CD4-positive, CD25-positive, alpha-beta regulatory T cell (primary cell): ENCODE data around the gene MTHFD2L. TPM values are rescaled to one million over a fixed set of nuclear protein-coding genes. Genes with fewer than 3 reads are reported as not detected.

Experiments
- ATAC-seq, 2 donors: fragments of 150-1000 bp; cut with Tn5 transposase; one replicate each; pipeline ENCODE4 v1.10.0; 2021; ENCODE audit warnings: low read depth in 2 of 2, moderate number of reproducible peaks in 2 of 2, moderate library complexity in 1 of 2
- DNase-seq, 3 donors: peaks; one replicate each; pipeline versions ENCODE4 v3.0.0 to v3.0.0-alpha.2; 2012 to 2022; ENCODE audit warnings: mixed read lengths in 1 of 3
- H3K27ac ChIP-seq: one replicate; pipeline ENCODE4 v1.7.0; 2013; ENCODE audit warnings: mild to moderate bottlenecking, low read length; ENCODE audit not compliant: insufficient read depth, poor library complexity, severe bottlenecking
- H3K27me3 ChIP-seq: one replicate; pipeline ENCODE4 v1.7.0; 2013; ENCODE audit warnings: low read length; ENCODE audit not compliant: control insufficient read depth, insufficient read depth
- H3K36me3 ChIP-seq: one replicate; pipeline ENCODE4 v1.7.0; 2013; ENCODE audit warnings: mild to moderate bottlenecking, low read length, moderate library complexity; ENCODE audit not compliant: control insufficient read depth, insufficient read depth
- H3K4me1 ChIP-seq: 2 replicates; pipeline ENCODE4 v1.7.0; 2013; ENCODE audit warnings: mild to moderate bottlenecking, low read length; ENCODE audit not compliant: insufficient read depth, control insufficient read depth, poor library complexity, severe bottlenecking
- H3K4me3 ChIP-seq: one replicate; pipeline ENCODE4 v1.7.0; 2013; ENCODE audit warnings: low read depth, mild to moderate bottlenecking, low read length, moderate library complexity
- H3K9me3 ChIP-seq, 2 experiments: 1 replicate in 1 of 2; 2 replicates in 1 of 2; pipeline ENCODE4 v1.7.0; 2013; ENCODE audit warnings: low read length in 2 of 2, mild to moderate bottlenecking in 1 of 2, moderate library complexity in 1 of 2; ENCODE audit not compliant: control insufficient read depth in 2 of 2
- H3K27ac Mint-ChIP-seq, 3 donors: one replicate each; pipeline ENCODE4 v1.8.0; 2020 to 2022; ENCODE audit warnings: mild to moderate bottlenecking in 3 of 3, mixed read lengths in 3 of 3, moderate library complexity in 2 of 3
- H3K27me3 Mint-ChIP-seq: one replicate; pipeline ENCODE4 v1.8.0; 2022; ENCODE audit warnings: mild to moderate bottlenecking, mixed read lengths
- H3K36me3 Mint-ChIP-seq: one replicate; pipeline ENCODE4 v1.8.0; 2020; ENCODE audit warnings: mixed read lengths
- H3K4me1 Mint-ChIP-seq, 4 donors: one replicate each; pipeline ENCODE4 v1.8.0; 2020 to 2022; ENCODE audit warnings: mixed read lengths in 4 of 4, mild to moderate bottlenecking in 1 of 4
- H3K4me3 Mint-ChIP-seq, 4 donors: one replicate each; pipeline ENCODE4 v1.8.0; 2020 to 2022; ENCODE audit warnings: mild to moderate bottlenecking in 4 of 4, mixed read lengths in 4 of 4, moderate library complexity in 3 of 4
- H3K9me3 Mint-ChIP-seq, 7 donors: one replicate each; pipeline ENCODE4 v1.8.0; 2020 to 2022; ENCODE audit warnings: mixed read lengths in 7 of 7, mild to moderate bottlenecking in 3 of 7, moderate library complexity in 2 of 7
- polyA plus RNA-seq, 4 donors: library from polyadenylated mRNA; unstranded; fragments of 300-500 nt; fragmentation: Illumina TruSeq; gene quantifications; one replicate each; pipeline ENCODE4 v1.2.3, GENCODE V29; 2021
- total RNA-seq: library from RNA; stranded (reverse); gene quantifications from one replicate; pipeline ENCODE4 v1.2.3, GENCODE V29; 2022

Gene MTHFD2L
- total and polyA plus RNA-seq, 5 donors from 2014 or later: 2.3 to 6.9 (median 3.9) TPM

DNA sequence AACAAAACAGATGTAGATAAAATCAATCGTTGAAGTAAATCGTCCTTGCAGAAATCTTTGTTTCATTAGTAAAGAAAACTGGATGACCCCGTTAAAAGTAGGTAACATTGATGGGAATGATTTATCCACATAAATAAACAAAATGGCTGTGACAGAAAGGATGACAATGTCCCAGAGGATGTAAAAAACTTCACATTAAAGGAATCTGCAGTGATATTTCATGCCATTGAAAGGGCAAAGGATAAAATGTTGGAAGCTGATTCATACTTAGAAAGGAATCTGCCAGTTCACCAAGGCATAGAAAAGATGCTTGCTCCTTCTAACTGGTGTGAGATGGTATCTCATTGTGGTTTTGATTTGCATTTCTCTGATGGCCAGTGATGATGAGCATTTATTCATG, 126.1 kb downstream of the MTHFD2L start:
- Histone ChIP-seq H3K27ac (no peak overlapping the region), H3K9me3 (no peaks in the 10 kb centered on the region), H3K4me1 (no peaks in the 10 kb centered on the region), H3K4me3 (no peak overlapping the region), H3K36me3 (no peaks in the 10 kb centered on the region), H3K27me3 (no peaks in the 10 kb centered on the region)
- DNase-seq (no peak), ATAC-seq (no peak)
- Mint-ChIP-seq H3K4me1 (no peaks in the 10 kb centered on the region), H3K27me3 (no peaks in the 10 kb centered on the region), H3K36me3 (peaks cover 4% of the 10 kb centered on the region), H3K9me3 (no peaks in the 10 kb centered on the region), H3K27ac (no peak overlapping the region), H3K4me3 (no peak overlapping the region)

- Mint-ChIP-seq H3K27ac (no peak overlapping the region), H3K4me1 (no peaks in the 10 kb centered on the region), H3K27me3 (no peaks in the 10 kb centered on the region), H3K36me3 (peaks cover 4% of the 10 kb centered on the region), H3K4me3 (no peak overlapping the region), H3K9me3 (peaks cover 0 to 12% (median 0%) of the 10 kb centered on the region in 7 donors)
- H3K27me3 ChIP-seq: no peaks in the 10 kb centered on the region
- H3K4me3 ChIP-seq: no peak overlapping the region
- no peak for ATAC-seq
- DNase-seq: no peak
- H3K9me3 ChIP-seq: no peaks in the 10 kb centered on the region
- no peak overlapping the region for H3K27ac ChIP-seq
- no peaks in the 10 kb centered on the region for H3K36me3 ChIP-seq
- no peaks in the 10 kb centered on the region for H3K4me1 ChIP-seq
These were observed 129.2 kb downstream of the MTHFD2L start for GRCh38 chr4:74287164-74287563.

GRCh38 chr4:74287791-74288190, 129.9 kb downstream of the MTHFD2L start:
- Histone ChIP-seq H3K9me3 (no peaks in the 10 kb centered on the region), H3K4me1 (no peaks in the 10 kb centered on the region), H3K27ac (no peak overlapping the region), H3K4me3 (no peak overlapping the region), H3K36me3 (no peaks in the 10 kb centered on the region), H3K27me3 (no peaks in the 10 kb centered on the region)
- no peaks in the 10 kb centered on the region for H3K27me3 Mint-ChIP-seq
- no peak overlapping the region for H3K4me3 Mint-ChIP-seq
- no peaks in the 10 kb centered on the region for H3K4me1 Mint-ChIP-seq
- ATAC-seq: no peak
- H3K36me3 Mint-ChIP-seq: peaks cover 4% of the 10 kb centered on the region
- no peak for DNase-seq
- no peak overlapping the region for H3K27ac Mint-ChIP-seq
- peaks cover 0 to 13% (median 0%) of the 10 kb centered on the region in 7 donors for H3K9me3 Mint-ChIP-seq

DNA sequence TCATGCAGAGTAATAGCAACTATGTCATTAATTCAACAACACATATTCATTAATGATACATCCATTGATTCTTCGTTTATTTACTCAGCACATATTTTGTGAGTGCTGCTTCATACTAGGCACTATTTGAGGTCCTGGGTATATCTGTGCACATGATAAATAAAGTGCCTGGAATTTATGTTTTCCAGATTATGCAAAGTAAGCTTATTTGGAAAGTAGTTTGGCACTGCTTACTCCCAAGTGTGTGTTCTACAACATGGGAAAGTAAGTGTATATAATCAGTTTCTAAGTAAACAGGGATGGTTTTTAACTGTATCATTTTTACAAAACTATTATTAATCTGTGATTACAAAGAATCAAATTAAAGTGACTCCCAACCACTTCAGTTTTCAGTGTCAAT, 133.6 kb downstream of the MTHFD2L start:
- Mint-ChIP-seq H3K36me3 (no peaks in the 10 kb centered on the region), H3K4me1 (no peaks in the 10 kb centered on the region), H3K27me3 (no peaks in the 10 kb centered on the region), H3K4me3 (no peak overlapping the region), H3K27ac (no peak overlapping the region), H3K9me3 (peaks cover 0 to 13% (median 0%) of the 10 kb centered on the region in 7 donors)
- no peaks in the 10 kb centered on the region for H3K36me3 ChIP-seq
- no peak for ATAC-seq
- no peak overlapping the region for H3K27ac ChIP-seq
- H3K9me3 ChIP-seq: no peaks in the 10 kb centered on the region
- H3K4me1 ChIP-seq: no peaks in the 10 kb centered on the region
- DNase-seq: no peak
- H3K4me3 ChIP-seq: no peak overlapping the region
- H3K27me3 ChIP-seq: no peaks in the 10 kb centered on the region

GRCh38 chr4:74292111-74292870, 134.4 kb downstream of the MTHFD2L start:
- Mint-ChIP-seq H3K36me3 (no peaks in the 10 kb centered on the region), H3K4me1 (no peaks in the 10 kb centered on the region), H3K27ac (no peak overlapping the region), H3K27me3 (no peaks in the 10 kb centered on the region), H3K4me3 (no peak overlapping the region), H3K9me3 (peaks cover 0 to 13% (median 0%) of the 10 kb centered on the region in 7 donors)
- Histone ChIP-seq H3K4me3 (no peak overlapping the region), H3K36me3 (no peaks in the 10 kb centered on the region), H3K4me1 (no peaks in the 10 kb centered on the region), H3K27me3 (no peaks in the 10 kb centered on the region), H3K27ac (no peak overlapping the region), H3K9me3 (no peaks in the 10 kb centered on the region)
- ATAC-seq: no peak
- no peak for DNase-seq

- H3K36me3 Mint-ChIP-seq: no peaks in the 10 kb centered on the region
- Histone ChIP-seq H3K4me3 (no peak overlapping the region), H3K4me1 (no peaks in the 10 kb centered on the region), H3K27me3 (no peaks in the 10 kb centered on the region), H3K9me3 (no peaks in the 10 kb centered on the region), H3K36me3 (no peaks in the 10 kb centered on the region), H3K27ac (no peak overlapping the region)
- H3K9me3 Mint-ChIP-seq: peaks cover 0 to 13% (median 0%) of the 10 kb centered on the region in 7 donors
- ATAC-seq (no peak), DNase-seq (no peak)
- H3K27ac Mint-ChIP-seq: no peak overlapping the region
- H3K27me3 Mint-ChIP-seq: no peaks in the 10 kb centered on the region
- H3K4me1 Mint-ChIP-seq: no peaks in the 10 kb centered on the region
- H3K4me3 Mint-ChIP-seq: no peak overlapping the region
These were observed 135.6 kb downstream of the MTHFD2L start for GRCh38 chr4:74293558-74293957.

GRCh38 chr4:74294681-74295080, 136.8 kb downstream of the MTHFD2L start:
- H3K4me1 Mint-ChIP-seq: no peaks in the 10 kb centered on the region
- H3K9me3 Mint-ChIP-seq: peaks cover 0 to 13% (median 0%) of the 10 kb centered on the region in 7 donors
- H3K36me3 Mint-ChIP-seq: no peaks in the 10 kb centered on the region
- H3K27ac Mint-ChIP-seq: no peak overlapping the region
- H3K4me3 Mint-ChIP-seq: no peak overlapping the region
- Histone ChIP-seq H3K4me3 (no peak overlapping the region), H3K36me3 (no peaks in the 10 kb centered on the region), H3K27ac (no peak overlapping the region), H3K4me1 (no peaks in the 10 kb centered on the region), H3K9me3 (no peaks in the 10 kb centered on the region), H3K27me3 (no peaks in the 10 kb centered on the region)
- no peaks in the 10 kb centered on the region for H3K27me3 Mint-ChIP-seq
- ATAC-seq: no peak
- no peak for DNase-seq

DNA sequence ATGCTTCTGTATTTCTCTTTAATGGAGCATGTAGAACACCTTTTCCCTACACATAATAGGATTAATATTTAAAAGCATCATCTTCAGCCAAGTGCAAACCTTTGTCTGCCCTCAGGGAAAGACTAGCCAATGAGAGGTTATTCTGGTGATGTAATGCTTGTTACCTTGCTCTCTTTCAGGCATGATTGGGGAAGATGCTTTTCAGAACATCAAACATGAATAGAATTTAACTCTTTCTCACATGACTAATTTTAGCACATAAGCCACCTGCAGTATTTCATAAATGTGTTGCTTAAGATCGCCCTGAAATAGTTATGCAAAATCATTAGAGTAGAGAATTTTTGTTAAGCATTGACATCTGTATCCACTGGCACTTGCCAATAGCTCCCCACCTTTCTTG, 139.6 kb downstream of the MTHFD2L start:
- no peaks in the 10 kb centered on the region for H3K36me3 ChIP-seq
- Mint-ChIP-seq H3K27ac (no peak overlapping the region), H3K27me3 (no peaks in the 10 kb centered on the region), H3K36me3 (no peaks in the 10 kb centered on the region), H3K4me1 (no peaks in the 10 kb centered on the region), H3K9me3 (peaks cover 0 to 5% (median 0%) of the 10 kb centered on the region in 7 donors), H3K4me3 (no peak overlapping the region)
- no peaks in the 10 kb centered on the region for H3K9me3 ChIP-seq
- no peak for ATAC-seq
- H3K4me1 ChIP-seq: no peaks in the 10 kb centered on the region
- H3K4me3 ChIP-seq: no peak overlapping the region
- DNase-seq: no peak
- H3K27ac ChIP-seq: no peak overlapping the region
- no peaks in the 10 kb centered on the region for H3K27me3 ChIP-seq
